Lower leg skin (tissue), 4 donors: ENCODE results near the gene ZFYVE9. TPM values are rescaled to one million over a fixed set of nuclear protein-coding genes. Genes with fewer than 3 reads are reported as not detected.
"Not testable (repeated sequence)": the region's sequence is repeated elsewhere in the genome, so short reads cannot be mapped to it uniquely, and the experiment has no call there.

Source experiments
- DNase-seq, 2 donors: peaks; one replicate each; pipeline ENCODE4 v3.0.0-alpha.2; 2019; ENCODE audit warnings: low spot score in 2 of 2
- H3K4me3 ChIP-seq: fragments of 200-600 bp; sonication (generic); 2 replicates; pipeline ENCODE4 v1.5.1; 2017; ENCODE audit warnings: mild to moderate bottlenecking, low read depth; ENCODE audit not compliant: poor library complexity, severe bottlenecking
- CTCF ChIP-seq, 3 donors: fragments of 450-650 bp; IDR thresholded peaks; one replicate each; pipeline ENCODE4 v1.5.1; 2016; ENCODE audit warnings: antibody characterized with exemption in 3 of 3, mild to moderate bottlenecking in 3 of 3, moderate library complexity in 2 of 3
- POLR2A ChIP-seq, 2 donors: fragments of 450-650 bp; IDR thresholded peaks; one replicate each; pipeline ENCODE4 v1.6.1; 2016 to 2017; ENCODE audit warnings: antibody characterized with exemption in 2 of 2, mild to moderate bottlenecking in 1 of 2, moderate library complexity in 1 of 2
- WGBS, 2 donors: methylation state at CpG; one replicate each; pipeline ENCODE4 v1.1.5; 2018; 5-methylcytosine and 5-hydroxymethylcytosine counted together
- intact Hi-C: fragments of 100-400 bp; cut with DNase I; formaldehyde crosslinking; loops from one replicate; pipeline ENCODE4 v1.15.0; 2023; ENCODE audit warnings: low total_unique reads
- total RNA-seq, 4 donors: library from RNA; depleted of rRNA; stranded (reverse); fragments of >200 nt; gene quantifications; one replicate each; pipeline ENCODE4 v1.1.0, GENCODE V29; 2016

The ZFYVE9 gene
- total RNA-seq, result 10 to 100 TPM; 23.7 to 38.2 (median 30.7) TPM

- TF ChIP-seq CTCF (IDR thresholded peaks at IDR 0.05) (no peak), POLR2A (IDR thresholded peaks at IDR 0.05) (no peak)
- H3K4me3 ChIP-seq, result peak within 1 kb of the TSS; percentile 81
- intact Hi-C loops, result no loop called here
- WGBS, 2 donors, result 1% methylated on average over 28 to 34 of the region's 72 CpGs
- peak; percentile 32 to 94 for DNase-seq
Observed at GRCh38 chr1:52141513-52142219, at the start of gene ZFYVE9. TSS of gene ZFYVE9 (plus strand) at chr1:52142089. CDS start at chr1:52233207, 91,118 bp downstream.

- WGBS, 2 donors, result 86 to 88% methylated on average over 7 of the region's 7 CpGs
- DNase-seq, intact Hi-C loops, H3K4me3 ChIP-seq: not testable (repeated sequence)
Observed at GRCh38 chr1:52094300-52094699, 47.6 kb upstream of the ZFYVE9 start.

GRCh38 chr1:52096216-52096615, 45.7 kb upstream of the ZFYVE9 start:
- TF ChIP-seq CTCF (IDR thresholded peaks at IDR 0.05) (no peak), POLR2A (IDR thresholded peaks at IDR 0.05) (no peak)
- H3K4me3 ChIP-seq, result no peak overlapping the region
- DNase-seq, result no peak
- WGBS, 2 donors, result 71 to 75% methylated on average over 8 of the region's 8 CpGs
- intact Hi-C loops, result no loop called here

- H3K4me3 ChIP-seq, result no peak overlapping the region
- TF ChIP-seq POLR2A (IDR thresholded peaks at IDR 0.05), result no peak
- no peak for TF ChIP-seq CTCF (IDR thresholded peaks at IDR 0.05)
- DNase-seq, result no peak
- 52 to 58% methylated on average over 8 of the region's 8 CpGs for WGBS, 2 donors
- intact Hi-C loops, result no loop called here
Observed at GRCh38 chr1:52098139-52098871, 43.6 kb upstream of the ZFYVE9 start.

GRCh38 chr1:52102336-52103013, 39.4 kb upstream of the ZFYVE9 start:
- 88 to 97% methylated on average over 1 of the region's 1 CpG for WGBS, 2 donors
- H3K4me3 ChIP-seq, result no peak overlapping the region
- intact Hi-C loops, result no loop called here
- no peak for TF ChIP-seq CTCF (IDR thresholded peaks at IDR 0.05)
- no peak for TF ChIP-seq POLR2A (IDR thresholded peaks at IDR 0.05)
- DNase-seq, result no peak

- H3K4me3 ChIP-seq, result no peak overlapping the region
- TF ChIP-seq CTCF (IDR thresholded peaks at IDR 0.05) (no peak), POLR2A (IDR thresholded peaks at IDR 0.05) (no peak)
- intact Hi-C loops, result no loop called here
- no peak for DNase-seq
Observed at GRCh38 chr1:52111492-52111891, 30.4 kb upstream of the ZFYVE9 start.
